Lower lobe of right lung (tissue), 2 donors: ENCODE data around the gene CSPG5. TPM values are rescaled to one million over a fixed set of nuclear protein-coding genes. Genes with fewer than 3 reads are reported as not detected.

Experiments
- ATAC-seq, 2 donors: fragments of 200-7000 bp; cut with Tn5 transposase; one replicate each; pipeline ENCODE4 v1.9.1; 2020 to 2022; ENCODE audit warnings: mild to moderate bottlenecking in 2 of 2, moderate library complexity in 2 of 2
- DNase-seq: peaks from one replicate; pipeline ENCODE4 v3.0.0-alpha.2; 2020
- H3K27ac ChIP-seq: fragments of 200-600 bp; one replicate; pipeline ENCODE4 v1.8.0; 2022
- H3K27me3 ChIP-seq: fragments of 200-600 bp; one replicate; pipeline ENCODE4 v1.8.0; 2022; ENCODE audit warnings: low read depth
- H3K36me3 ChIP-seq: fragments of 200-600 bp; one replicate; pipeline ENCODE4 v1.8.0; 2022; ENCODE audit warnings: mild to moderate bottlenecking
- H3K4me1 ChIP-seq: fragments of 200-600 bp; one replicate; pipeline ENCODE4 v1.8.0; 2022
- H3K4me3 ChIP-seq: fragments of 200-600 bp; one replicate; pipeline ENCODE4 v1.8.0; 2022; ENCODE audit warnings: mild to moderate bottlenecking
- H3K9me3 ChIP-seq: fragments of 200-600 bp; one replicate; pipeline ENCODE4 v1.8.0; 2022
- CTCF ChIP-seq: fragments of 200-600 bp; IDR thresholded peaks from one replicate; pipeline ENCODE4 v1.8.0; 2022; ENCODE audit warnings: antibody characterized with exemption, mild to moderate bottlenecking
- intact Hi-C: fragments of 100-400 bp; cut with DNase I; formaldehyde crosslinking; loops from one replicate; pipeline ENCODE4 v1.11.0; 2022
- total RNA-seq: library from RNA; stranded (reverse); fragmentation: NEBNext Ultra II Directional; extraction: Animal tissue kit (Norgen Biotek cat#: 25700); gene quantifications from one replicate; pipeline ENCODE4 v1.2.1, GENCODE V29; 2021
- donor health status: DM: no; HTN: yes; CAD: no; lungs with severe emphysema.

The CSPG5 gene
- total RNA-seq, 1 donor from 2014 or later: 2.3 TPM

- DNase-seq (no peak), ATAC-seq (no peak)
- H3K27me3 ChIP-seq: no peaks in the 10 kb centered on the region
- no peaks in the 10 kb centered on the region for H3K9me3 ChIP-seq
- H3K27ac ChIP-seq: no peak overlapping the region
- H3K4me3 ChIP-seq: no peak overlapping the region
- no peaks in the 10 kb centered on the region for H3K36me3 ChIP-seq
- no peak for TF ChIP-seq CTCF
- intact Hi-C loops: no loop called here
- no peaks in the 10 kb centered on the region for H3K4me1 ChIP-seq
Measured at GRCh38 chr3:47556351-47556750, 22.3 kb downstream of the CSPG5 start.

GRCh38 chr3:47554335-47554734 is 24.3 kb downstream of the CSPG5 start:
- no peak for TF ChIP-seq CTCF
- no peaks in the 10 kb centered on the region for H3K9me3 ChIP-seq
- DNase-seq: no peak
- no peak overlapping the region for H3K27ac ChIP-seq
- intact Hi-C loops: no loop called here
- H3K4me3 ChIP-seq: no peak overlapping the region
- no peaks in the 10 kb centered on the region for H3K36me3 ChIP-seq
- no peak for ATAC-seq
- no peaks in the 10 kb centered on the region for H3K27me3 ChIP-seq
- no peaks in the 10 kb centered on the region for H3K4me1 ChIP-seq

GRCh38 chr3:47553407-47553806 is 25.3 kb downstream of the CSPG5 start:
- DNase-seq (no peak), ATAC-seq (no peak)
- Histone ChIP-seq H3K27ac (no peak overlapping the region), H3K4me1 (no peaks in the 10 kb centered on the region), H3K4me3 (no peak overlapping the region), H3K36me3 (no peaks in the 10 kb centered on the region), H3K27me3 (no peaks in the 10 kb centered on the region), H3K9me3 (no peaks in the 10 kb centered on the region)
- intact Hi-C loops: no loop called here
- no peak for TF ChIP-seq CTCF

- Histone ChIP-seq H3K9me3 (no peaks in the 10 kb centered on the region), H3K4me1 (no peaks in the 10 kb centered on the region), H3K27me3 (no peaks in the 10 kb centered on the region), H3K27ac (no peak overlapping the region), H3K4me3 (no peak overlapping the region), H3K36me3 (no peaks in the 10 kb centered on the region)
- intact Hi-C loops: no loop called here
- ATAC-seq: peak in 1 of 2 donors; percentile 32
- TF ChIP-seq CTCF: no peak
- no peak for DNase-seq
Measured at GRCh38 chr3:47542471-47543173, 36.0 kb downstream of the CSPG5 start.

GRCh38 chr3:47541583-47542108 is 37.0 kb downstream of the CSPG5 start:
- intact Hi-C loops: no loop called here
- ATAC-seq (no peak), DNase-seq (no peak)
- H3K36me3 ChIP-seq: no peaks in the 10 kb centered on the region
- no peaks in the 10 kb centered on the region for H3K27me3 ChIP-seq
- no peak overlapping the region for H3K27ac ChIP-seq
- no peaks in the 10 kb centered on the region for H3K9me3 ChIP-seq
- H3K4me3 ChIP-seq: no peak overlapping the region
- TF ChIP-seq CTCF: no peak
- H3K4me1 ChIP-seq: no peaks in the 10 kb centered on the region
